ENCODE data around the gene CFAP70. TPM values are rescaled to one million over a fixed set of nuclear protein-coding genes. Genes with fewer than 3 reads are reported as not detected.

The CFAP70 gene
- total and polyA plus RNA-seq, 2 of the 8 experiments (the other 6 are each of a cell fraction or from before 2014, with no cell fraction given) = 0.21 to 0.30 TPM

DNA sequence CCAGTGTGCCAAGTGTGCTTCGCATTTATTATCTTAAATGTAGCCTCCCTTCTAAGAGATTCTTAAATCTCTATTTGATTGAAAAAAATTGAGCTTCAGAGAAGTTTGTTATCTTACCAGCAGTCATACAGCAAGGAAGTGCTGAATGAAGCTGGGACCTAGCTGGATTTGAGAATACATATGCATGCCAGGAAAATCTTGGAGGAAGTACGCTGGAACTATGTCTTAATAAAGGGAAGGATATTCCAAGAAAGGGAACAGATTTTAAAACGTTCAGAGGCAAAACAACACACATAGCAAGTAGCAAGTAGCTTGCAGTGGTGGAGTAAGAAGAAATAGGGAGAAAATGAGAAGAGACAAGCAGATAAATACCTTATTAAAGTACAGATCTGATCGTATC is 1.5 kb downstream of the CFAP70 start (continued):
- no peak for TF ChIP-seq SAP30 (IDR thresholded peaks at IDR 0.05; ENCODE audit: insufficient read depth, insufficient replicate concordance, low read length)
- no peak for TF ChIP-seq YY1 (IDR thresholded peaks at IDR 0.05; ENCODE audit: low read depth, low read length)
- TF ChIP-seq, protein P1, sequence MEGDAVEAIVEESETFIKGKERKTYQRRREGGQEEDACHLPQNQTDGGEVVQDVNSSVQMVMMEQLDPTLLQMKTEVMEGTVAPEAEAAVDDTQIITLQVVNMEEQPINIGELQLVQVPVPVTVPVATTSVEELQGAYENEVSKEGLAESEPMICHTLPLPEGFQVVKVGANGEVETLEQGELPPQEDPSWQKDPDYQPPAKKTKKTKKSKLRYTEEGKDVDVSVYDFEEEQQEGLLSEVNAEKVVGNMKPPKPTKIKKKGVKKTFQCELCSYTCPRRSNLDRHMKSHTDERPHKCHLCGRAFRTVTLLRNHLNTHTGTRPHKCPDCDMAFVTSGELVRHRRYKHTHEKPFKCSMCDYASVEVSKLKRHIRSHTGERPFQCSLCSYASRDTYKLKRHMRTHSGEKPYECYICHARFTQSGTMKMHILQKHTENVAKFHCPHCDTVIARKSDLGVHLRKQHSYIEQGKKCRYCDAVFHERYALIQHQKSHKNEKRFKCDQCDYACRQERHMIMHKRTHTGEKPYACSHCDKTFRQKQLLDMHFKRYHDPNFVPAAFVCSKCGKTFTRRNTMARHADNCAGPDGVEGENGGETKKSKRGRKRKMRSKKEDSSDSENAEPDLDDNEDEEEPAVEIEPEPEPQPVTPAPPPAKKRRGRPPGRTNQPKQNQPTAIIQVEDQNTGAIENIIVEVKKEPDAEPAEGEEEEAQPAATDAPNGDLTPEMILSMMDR (IDR thresholded peaks at IDR 0.05; ENCODE audit: control extremely low read depth in 1 of 3, insufficient read depth in 1 of 3, low read depth in 1 of 3, low read length in 3 of 3) = no peak
- no peak for TF ChIP-seq SRF (IDR thresholded peaks at IDR 0.05; ENCODE audit: low read depth, low read length)
- no peak for TF ChIP-seq SP2 (IDR thresholded peaks at IDR 0.05; ENCODE audit: low read length)
- TF ChIP-seq EGR1 (IDR thresholded peaks at IDR 0.05; ENCODE audit: borderline replicate concordance, low read depth, low read length) = no peak
